ENCODE results near the gene PEX11G.

PEX11G gene

DNA sequence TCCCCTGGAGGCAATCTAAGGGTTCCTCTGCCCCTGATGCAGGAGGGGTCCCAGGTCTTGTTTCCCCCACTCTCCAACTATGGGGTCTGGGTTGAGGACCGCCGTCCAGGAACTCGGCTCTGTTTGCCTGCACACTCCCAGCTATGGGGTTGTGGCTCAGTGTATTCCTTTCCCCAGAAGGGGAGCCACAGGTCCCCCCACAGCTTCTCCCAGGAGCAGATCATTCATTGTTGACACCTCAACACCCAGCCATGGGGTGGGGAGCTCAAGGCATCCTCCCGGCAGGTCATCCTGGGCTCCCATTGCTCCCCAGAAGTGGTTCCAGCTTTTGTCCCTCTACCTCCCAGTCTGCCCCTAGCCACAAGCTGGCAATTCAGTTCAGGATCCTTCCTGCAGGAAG, 28.0 kb upstream of the PEX11G start:
- TF ChIP-seq, protein P1, sequence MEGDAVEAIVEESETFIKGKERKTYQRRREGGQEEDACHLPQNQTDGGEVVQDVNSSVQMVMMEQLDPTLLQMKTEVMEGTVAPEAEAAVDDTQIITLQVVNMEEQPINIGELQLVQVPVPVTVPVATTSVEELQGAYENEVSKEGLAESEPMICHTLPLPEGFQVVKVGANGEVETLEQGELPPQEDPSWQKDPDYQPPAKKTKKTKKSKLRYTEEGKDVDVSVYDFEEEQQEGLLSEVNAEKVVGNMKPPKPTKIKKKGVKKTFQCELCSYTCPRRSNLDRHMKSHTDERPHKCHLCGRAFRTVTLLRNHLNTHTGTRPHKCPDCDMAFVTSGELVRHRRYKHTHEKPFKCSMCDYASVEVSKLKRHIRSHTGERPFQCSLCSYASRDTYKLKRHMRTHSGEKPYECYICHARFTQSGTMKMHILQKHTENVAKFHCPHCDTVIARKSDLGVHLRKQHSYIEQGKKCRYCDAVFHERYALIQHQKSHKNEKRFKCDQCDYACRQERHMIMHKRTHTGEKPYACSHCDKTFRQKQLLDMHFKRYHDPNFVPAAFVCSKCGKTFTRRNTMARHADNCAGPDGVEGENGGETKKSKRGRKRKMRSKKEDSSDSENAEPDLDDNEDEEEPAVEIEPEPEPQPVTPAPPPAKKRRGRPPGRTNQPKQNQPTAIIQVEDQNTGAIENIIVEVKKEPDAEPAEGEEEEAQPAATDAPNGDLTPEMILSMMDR (conservative IDR thresholded peaks at IDR 0.05), result no peak
- TF ChIP-seq ZFX (IDR thresholded peaks at IDR 0.05), result no peak
- peak overlapping the region; percentile 70 for H3K27ac ChIP-seq

DNA sequence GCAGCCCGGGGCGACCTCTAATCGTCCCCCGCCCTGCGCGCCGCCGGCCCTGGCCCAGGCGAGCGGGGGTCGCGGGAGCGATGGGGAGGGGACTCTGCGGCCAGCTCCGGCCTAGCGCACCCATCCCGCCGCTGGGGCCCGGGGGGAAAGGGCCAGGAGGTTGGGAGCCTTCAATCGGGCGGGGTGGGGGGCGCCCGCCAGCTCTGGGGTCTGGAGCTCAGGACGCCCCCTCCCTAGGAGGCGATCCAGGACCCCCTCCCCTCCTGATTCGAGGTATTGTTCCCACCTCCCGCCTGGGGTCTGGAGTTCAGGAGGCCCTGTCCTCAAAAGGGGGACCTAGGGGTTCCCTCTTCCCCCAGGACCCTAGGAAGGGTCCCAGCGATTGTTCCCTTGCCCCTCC, 27.5 kb upstream of the PEX11G start:
- H3K27ac ChIP-seq, result peak overlapping the region; percentile 70
- TF ChIP-seq ZFX (IDR thresholded peaks at IDR 0.05), result peak; percentile 44; the same call in 1 of the 2 replicates
- TF ChIP-seq, protein P1 (conservative IDR thresholded peaks at IDR 0.05), result no peak

DNA sequence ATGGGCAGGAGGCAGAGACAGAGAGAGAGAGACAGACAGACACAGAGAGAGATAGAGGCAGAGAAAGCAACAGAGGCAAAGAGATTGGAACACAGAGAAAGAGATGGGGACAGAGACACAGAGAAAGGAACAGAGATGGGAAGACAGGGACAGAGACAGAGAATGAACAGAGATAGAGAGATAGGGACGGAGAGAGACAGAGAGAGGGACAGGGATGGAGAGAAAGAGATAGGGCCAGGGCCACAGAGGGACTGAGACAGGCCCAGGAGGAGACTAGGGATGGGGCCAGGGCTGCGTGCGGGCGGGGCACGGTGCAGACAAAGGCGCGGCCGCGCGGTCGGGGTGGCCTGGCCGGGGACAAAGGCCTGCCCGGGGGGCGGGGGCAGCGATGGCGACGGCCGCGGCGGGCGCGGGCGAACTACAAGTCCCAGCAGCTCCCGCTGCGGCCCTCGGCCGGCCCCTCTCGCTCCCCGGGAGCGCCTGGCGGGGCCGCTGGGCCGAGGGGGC, 26.9 kb upstream of the PEX11G start, which contains the start of gene ZNF358:
TSS of gene ZNF358 (plus strand) at position 459 of the 507 bp plus-strand sequence. CDS start 3,140 bp downstream, outside the sequence.
- TF ChIP-seq, protein P1 (conservative IDR thresholded peaks at IDR 0.05), result no peak
- peak; percentile 58; the same call in 1 of the 2 replicates for TF ChIP-seq ZFX (IDR thresholded peaks at IDR 0.05)
- H3K27ac ChIP-seq, result peak within 1 kb of the TSS; percentile 70

DNA sequence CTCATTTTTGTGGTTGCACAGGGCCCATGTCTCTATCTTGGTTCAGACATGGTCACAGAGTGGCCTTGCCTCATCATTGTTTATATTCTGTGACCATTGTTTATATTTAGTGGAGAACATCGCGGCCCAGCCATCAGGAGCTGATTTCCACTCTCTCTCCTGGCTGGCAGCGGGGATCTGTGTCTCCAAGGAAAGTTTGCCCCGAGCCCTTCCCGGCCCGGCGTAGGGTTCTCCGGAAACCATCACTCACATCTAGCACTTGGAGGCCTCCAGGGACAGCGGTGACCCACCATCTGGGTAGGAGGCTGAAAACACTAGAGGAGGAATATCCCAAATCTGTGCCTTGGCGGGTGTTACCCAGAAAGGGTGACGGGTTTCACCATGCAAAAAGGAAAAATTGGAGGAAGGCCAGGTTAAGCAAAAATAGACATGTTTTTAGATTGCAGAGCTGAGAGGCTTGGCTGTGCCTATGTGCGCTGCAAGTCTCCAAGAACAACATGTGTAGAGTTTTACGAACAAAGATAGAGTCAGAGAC, 26.3 kb upstream of the PEX11G start:
- TF ChIP-seq, protein P1 (conservative IDR thresholded peaks at IDR 0.05), result no peak
- no peak for TF ChIP-seq ZFX (IDR thresholded peaks at IDR 0.05)
- H3K27ac ChIP-seq, result peak overlapping the region; percentile 70

DNA sequence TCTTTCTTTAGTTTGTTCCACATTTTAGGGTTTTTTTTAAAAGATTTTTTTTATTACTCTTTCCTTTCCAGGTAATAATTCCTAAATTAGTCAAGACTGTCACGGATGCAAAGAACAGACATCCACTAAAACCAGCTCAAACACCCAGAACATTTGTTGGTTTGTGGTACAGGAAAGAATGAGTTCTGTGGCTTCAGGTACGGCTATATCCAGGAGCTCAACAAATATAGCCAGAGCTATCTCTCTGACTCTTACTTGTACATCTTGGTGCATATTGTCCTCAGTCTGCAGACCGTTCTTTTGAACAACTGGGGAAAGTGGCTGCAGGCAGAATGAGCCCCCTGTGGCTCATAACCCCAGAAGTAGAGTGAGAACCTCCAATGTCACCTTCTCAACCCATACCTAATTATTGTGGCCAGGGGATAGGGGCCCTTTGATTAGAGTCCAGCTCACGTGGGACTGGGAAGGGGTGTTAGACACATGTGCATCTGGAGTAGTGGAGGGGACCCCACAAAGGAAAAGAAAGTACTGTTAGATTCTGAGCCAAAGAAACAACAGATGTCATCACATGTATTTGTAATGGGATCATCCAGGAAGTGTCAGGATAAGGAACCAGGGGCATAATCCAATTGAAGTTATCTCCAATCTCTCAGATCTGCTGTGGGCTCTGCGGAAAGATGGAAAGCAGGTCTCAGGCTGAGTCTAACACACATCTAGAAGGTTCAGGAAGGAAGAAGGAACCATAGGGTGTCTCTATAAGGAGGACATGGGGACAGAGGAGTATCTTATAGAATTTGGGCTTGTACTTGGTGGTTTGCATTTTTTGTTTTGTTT, 25.2 kb upstream of the PEX11G start:
- TF ChIP-seq ZFX (IDR thresholded peaks at IDR 0.05), result no peak
- TF ChIP-seq, protein P1 (conservative IDR thresholded peaks at IDR 0.05), result no peak
- H3K27ac ChIP-seq, result no peak overlapping the region

DNA sequence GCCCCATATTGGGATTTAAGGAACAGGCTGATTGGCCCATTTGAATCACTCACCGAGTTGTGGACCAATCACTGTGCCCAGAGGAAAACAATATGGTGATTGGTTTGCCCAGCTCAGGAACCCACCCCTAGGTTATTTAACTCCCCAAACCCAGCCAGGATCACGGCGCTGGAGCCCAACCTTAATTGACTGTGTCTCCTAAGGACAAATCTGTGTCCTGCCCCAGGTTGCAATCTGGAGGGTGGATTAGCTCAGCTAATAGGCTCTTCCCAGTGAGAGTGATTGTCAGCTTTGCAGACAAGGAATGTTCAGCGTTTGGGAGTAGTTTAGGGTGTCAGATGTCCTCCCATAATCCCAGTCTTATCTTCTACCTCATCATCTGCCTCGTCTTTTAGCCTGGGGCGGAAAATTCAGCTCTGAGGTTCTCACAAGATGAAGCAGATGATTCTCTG, 23.6 kb upstream of the PEX11G start:
- TF ChIP-seq, protein P1 (conservative IDR thresholded peaks at IDR 0.05), result no peak
- TF ChIP-seq ZFX (IDR thresholded peaks at IDR 0.05), result no peak
- H3K27ac ChIP-seq, result no peak overlapping the region

DNA sequence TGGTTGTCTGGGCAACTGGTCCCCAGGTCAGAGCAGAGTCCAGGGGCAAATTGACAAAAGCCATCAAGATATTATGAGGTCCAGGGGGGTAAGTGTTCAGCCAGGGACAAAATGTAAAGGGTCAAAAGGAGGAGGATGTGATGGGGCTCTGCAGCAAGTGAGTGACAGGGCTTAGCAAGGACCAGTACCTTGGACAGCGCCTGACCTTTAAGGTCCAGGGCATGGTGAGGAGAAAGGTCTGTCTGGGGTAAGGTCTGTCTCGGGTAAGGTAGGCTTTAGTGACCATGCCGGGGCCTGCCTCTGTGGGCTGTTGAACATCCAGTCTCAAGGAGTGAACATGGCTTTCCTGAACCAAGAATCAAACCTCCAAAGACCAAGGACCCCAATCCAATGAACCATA, 20.8 kb upstream of the PEX11G start:
- TF ChIP-seq, protein P1 (conservative IDR thresholded peaks at IDR 0.05), result no peak
- no peak for TF ChIP-seq ZFX (IDR thresholded peaks at IDR 0.05)
- H3K27ac ChIP-seq, result no peak overlapping the region
